Left hindlimb (tissue), 1 donor: ENCODE data around the gene TEX51.

Source experiments
- DNase-seq: peaks from one replicate; pipeline ENCODE4 v3.0.0-alpha.2; 2018

TEX51 gene

GRCh38 chr2:126916744-126917143 is 18.1 kb downstream of the TEX51 start:
- DNase-seq, result no peak

GRCh38 chr2:126921066-126921465 is 22.4 kb downstream of the TEX51 start:
- DNase-seq, result no peak

GRCh38 chr2:126930970-126931590 is 32.4 kb downstream of the TEX51 start:
- DNase-seq, result no peak

- DNase-seq, result no peak
Measured at GRCh38 chr2:126932529-126932928, 33.8 kb downstream of the TEX51 start.

- DNase-seq, result no peak
Measured at GRCh38 chr2:126932966-126933710, 34.4 kb downstream of the TEX51 start.

GRCh38 chr2:126933711-126934091 is 35.0 kb downstream of the TEX51 start:
- DNase-seq, result no peak

- DNase-seq, result no peak
Measured at GRCh38 chr2:126934809-126935208, 36.1 kb downstream of the TEX51 start.

- no peak for DNase-seq
Measured at GRCh38 chr2:126935774-126936173, 37.1 kb downstream of the TEX51 start.

- DNase-seq, result no peak
Measured at GRCh38 chr2:126936219-126936723, 37.6 kb downstream of the TEX51 start.

- DNase-seq, result no peak
Measured at GRCh38 chr2:126940331-126940730, 41.6 kb downstream of the TEX51 start.

- no peak for DNase-seq
Measured at GRCh38 chr2:126942427-126943203, 43.9 kb downstream of the TEX51 start.

GRCh38 chr2:126943612-126944348 is 45.1 kb downstream of the TEX51 start:
- no peak for DNase-seq

GRCh38 chr2:126945118-126945517 is 46.4 kb downstream of the TEX51 start:
- DNase-seq, result no peak

- no peak for DNase-seq
Measured at GRCh38 chr2:126946318-126947102, 47.8 kb downstream of the TEX51 start.

- DNase-seq, result no peak
Measured at GRCh38 chr2:126947103-126947429, 48.4 kb downstream of the TEX51 start.

GRCh38 chr2:126949775-126950174 is 51.1 kb downstream of the TEX51 start:
- DNase-seq, result no peak

- no peak for DNase-seq
Measured at GRCh38 chr2:126950504-126950903, 51.8 kb downstream of the TEX51 start.
